Ramos (cell line): ENCODE results near the gene ZNF66.
"Not testable (repeated sequence)": the region's sequence is repeated elsewhere in the genome, so short reads cannot be mapped to it uniquely, and the experiment has no call there.

Experiments
- in situ Hi-C: fragments of 300-500 bp; cut with MboI; formaldehyde crosslinking; loops from one replicate; pipeline ENCODE4 v1.14.3; 2022; ENCODE audit warnings: low sequenced_read_pairs; ENCODE audit not compliant: unreplicated experiment

Gene ZNF66

GRCh38 chr19:20776083-20777076, at the start of gene ZNF66:
Gene ZNF66, plus strand, starts transcription at chr19:20776304. Its CDS starts 144 bp downstream, at chr19:20776448.
- in situ Hi-C loops: loop anchor here (25.0 kb wide), 1 partner anchor 1064 kb away; no protein-coding TSS in a partner anchor

GRCh38 chr19:20750169-20750568, 25.9 kb upstream of the ZNF66 start:
- in situ Hi-C loops: not testable (repeated sequence)

- in situ Hi-C loops: not testable (repeated sequence)
Measured at GRCh38 chr19:20752291-20752690, 23.8 kb upstream of the ZNF66 start.

GRCh38 chr19:20769225-20769736, 6.8 kb upstream of the ZNF66 start:
- in situ Hi-C loops: not testable (repeated sequence)

- in situ Hi-C loops: loop anchor here (25.0 kb wide), 1 partner anchor 1075 kb away; no protein-coding TSS in a partner anchor
Measured at GRCh38 chr19:20787786-20788185, 11.7 kb downstream of the ZNF66 start.

GRCh38 chr19:20791806-20792205, 15.7 kb downstream of the ZNF66 start:
- in situ Hi-C loops: loop anchor here (25.0 kb wide), 1 partner anchor 1080 kb away; no protein-coding TSS in a partner anchor

GRCh38 chr19:20806311-20807262, 30.5 kb downstream of the ZNF66 start:
- in situ Hi-C loops: not testable (repeated sequence)

- in situ Hi-C loops: no loop called here
Measured at GRCh38 chr19:20840371-20840770, 64.3 kb downstream of the ZNF66 start.
